ENCODE results near the gene TBC1D10B.
"Not testable (repeated sequence)": the region's sequence is repeated elsewhere in the genome, so short reads cannot be mapped to it uniquely, and the experiment has no call there.

The TBC1D10B gene

DNA sequence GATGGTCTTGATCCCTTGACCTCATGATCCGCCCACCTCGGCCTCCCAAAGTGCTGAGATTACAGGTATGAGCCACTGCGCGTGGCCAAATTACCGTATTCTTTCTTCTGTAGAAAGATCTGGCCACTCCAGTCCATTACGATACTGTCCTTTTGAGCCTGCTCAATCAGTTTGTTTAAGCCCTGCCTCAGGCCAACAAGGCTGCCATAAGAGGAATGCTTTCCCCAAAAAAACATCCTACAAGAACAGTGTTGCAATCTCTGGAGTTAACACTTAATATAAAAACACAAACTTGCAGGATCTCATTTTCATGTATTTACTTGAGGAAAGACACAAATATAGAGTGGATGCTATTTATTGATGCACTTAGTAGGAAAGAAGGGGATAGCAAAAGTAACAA is 46.1 kb downstream of the TBC1D10B start:
- not testable (repeated sequence) for FAIRE-seq

DNA sequence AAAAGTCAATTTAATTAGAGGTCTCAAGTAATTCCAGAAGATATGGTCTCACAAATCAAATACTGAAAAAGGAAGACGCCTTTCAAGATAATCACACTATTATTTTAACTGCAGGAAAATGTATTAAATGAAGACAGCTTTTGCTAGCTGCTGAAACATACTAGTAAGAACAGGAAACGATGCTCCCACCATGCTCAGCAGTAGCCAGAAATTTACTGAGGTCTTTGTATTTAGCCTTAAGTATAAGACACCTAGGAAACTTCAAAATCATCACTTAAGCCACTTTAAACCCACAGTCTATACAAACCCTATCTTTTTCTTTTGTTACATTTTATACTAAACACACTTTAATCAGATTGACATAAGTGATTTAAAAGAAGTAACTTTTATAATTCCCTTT is 51.6 kb downstream of the TBC1D10B start:
- not testable (repeated sequence) for FAIRE-seq

DNA sequence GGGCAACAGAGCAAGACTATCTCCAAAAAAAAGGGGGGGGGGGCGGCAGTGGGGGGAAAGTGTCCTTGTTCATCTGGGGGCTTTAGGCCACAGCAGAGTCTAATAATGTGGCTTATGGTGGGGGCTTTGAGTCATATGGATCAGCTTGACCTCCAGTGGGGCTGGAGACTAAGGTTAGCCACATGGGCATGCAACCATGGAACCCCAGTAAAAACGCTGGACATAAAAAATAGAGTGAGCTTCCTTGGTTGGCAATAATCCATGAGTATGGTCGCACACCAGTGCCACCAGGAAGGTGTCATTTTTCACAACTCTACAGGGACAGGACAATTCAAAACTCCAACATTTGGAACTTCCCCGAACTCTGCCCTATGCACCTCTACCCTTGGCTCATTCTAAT is 59.4 kb downstream of the TBC1D10B start:
- FAIRE-seq, result not testable (repeated sequence)

DNA sequence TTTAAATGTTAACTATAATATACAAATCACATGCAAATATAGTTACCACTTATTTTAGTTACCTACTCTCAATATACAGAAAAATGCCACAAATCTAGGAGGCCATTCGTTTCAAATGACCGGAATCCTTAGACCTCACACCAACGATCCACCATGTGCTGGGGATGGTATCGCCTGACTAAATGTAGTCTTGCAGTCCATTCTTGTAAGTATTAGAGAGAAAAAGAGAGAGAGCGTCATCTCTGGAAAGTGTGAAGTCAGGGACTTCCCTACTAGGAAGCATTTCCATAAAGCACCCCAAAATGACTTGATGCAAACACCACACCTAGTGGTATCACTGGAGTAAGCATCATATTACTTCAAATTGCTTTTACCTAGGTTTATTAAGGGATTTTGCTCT is 61.0 kb downstream of the TBC1D10B start:
- not testable (repeated sequence) for FAIRE-seq

Data from endometrium (tissue), 2 donors.